Measurements from ENCODE around the gene LRRC32. TPM values are rescaled to one million over a fixed set of nuclear protein-coding genes. Genes with fewer than 3 reads are reported as not detected.

The LRRC32 gene
- total RNA-seq, 4 donors from 2014 or later: 22.7 to 37.6 (median 31.1) TPM

- Histone ChIP-seq H3K4me3 (no peak overlapping the region), H3K4me1 (peaks cover 0 to 24% (median 5%) of the 10 kb centered on the region in 3 donors), H3K27me3 (no peaks in the 10 kb centered on the region), H3K27ac (peak overlapping the region; percentile 10 to 81 (median 68)), H3K36me3 (no peaks in the 10 kb centered on the region), H3K9me3 (peaks cover 0 to 14% (median 0%) of the 10 kb centered on the region in 3 donors)
- 0 to 11% methylated on average over 2 to 3 of the region's 11 CpGs for WGBS, 2 donors (ENCODE audit: low coverage in 1 of 2)
- TF ChIP-seq CTCF (IDR thresholded peaks at IDR 0.05): peak in 1 of 4 experiments; percentile 26
- no peak for TF ChIP-seq POLR2A (IDR thresholded peaks at IDR 0.05)
- TF ChIP-seq POLR2AphosphoS5 (IDR thresholded peaks at IDR 0.05): peak; percentile 33
- no peak for TF ChIP-seq EP300 (IDR thresholded peaks at IDR 0.05)
- ATAC-seq: peak; percentile 77
Measured at GRCh38 chr11:76629853-76630599, 40.5 kb downstream of the LRRC32 start.

- ATAC-seq: peak; percentile 81
- WGBS, 2 donors (ENCODE audit: low coverage in 1 of 2): 80% methylated on average over 1 of the region's 10 CpGs; no CpG with 5 or more reads in 1 of the 2 donors
- Histone ChIP-seq H3K36me3 (no peaks in the 10 kb centered on the region), H3K4me3 (no peak overlapping the region), H3K4me1 (peaks cover 0 to 23% (median 5%) of the 10 kb centered on the region in 3 donors), H3K27me3 (no peaks in the 10 kb centered on the region), H3K9me3 (peaks cover 0 to 16% (median 0%) of the 10 kb centered on the region in 3 donors), H3K27ac (peak overlapping the region in 3 of 4 donors; percentile 70 to 81 (median 78))
- no peak for TF ChIP-seq CTCF (IDR thresholded peaks at IDR 0.05)
- peak in 1 of 2 donors; percentile 21 for TF ChIP-seq POLR2A (IDR thresholded peaks at IDR 0.05)
- no peak for TF ChIP-seq EP300 (IDR thresholded peaks at IDR 0.05)
- TF ChIP-seq POLR2AphosphoS5 (IDR thresholded peaks at IDR 0.05): peak; percentile 57
Measured at GRCh38 chr11:76629116-76629852, 41.3 kb downstream of the LRRC32 start.

- Histone ChIP-seq H3K27ac (peak overlapping the region in 3 of 4 donors; percentile 70 to 81 (median 78)), H3K4me3 (no peak overlapping the region), H3K4me1 (peaks cover 0 to 23% (median 5%) of the 10 kb centered on the region in 3 donors), H3K27me3 (no peaks in the 10 kb centered on the region), H3K9me3 (peaks cover 0 to 16% (median 0%) of the 10 kb centered on the region in 3 donors), H3K36me3 (no peaks in the 10 kb centered on the region)
- no peak for ATAC-seq
- 96 to 100% methylated on average over 2 to 6 of the region's 8 CpGs for WGBS, 2 donors (ENCODE audit: low coverage in 1 of 2)
- TF ChIP-seq POLR2AphosphoS5 (IDR thresholded peaks at IDR 0.05) (no peak), POLR2A (IDR thresholded peaks at IDR 0.05) (no peak), EP300 (IDR thresholded peaks at IDR 0.05) (no peak), CTCF (IDR thresholded peaks at IDR 0.05) (no peak)
Measured at GRCh38 chr11:76628408-76628947, 42.1 kb downstream of the LRRC32 start.

- 88 to 94% methylated on average over 6 to 7 of the region's 7 CpGs for WGBS, 2 donors (ENCODE audit: low coverage in 1 of 2)
- no peak overlapping the region for H3K27ac ChIP-seq
- TF ChIP-seq EP300 (IDR thresholded peaks at IDR 0.05): no peak
- no peak for TF ChIP-seq CTCF (IDR thresholded peaks at IDR 0.05)
- TF ChIP-seq POLR2AphosphoS5 (IDR thresholded peaks at IDR 0.05): no peak
- no peak for TF ChIP-seq POLR2A (IDR thresholded peaks at IDR 0.05)
Measured at GRCh38 chr11:76627606-76628005, 42.9 kb downstream of the LRRC32 start.

More at GRCh38 chr11:76627606-76628005, 42.9 kb downstream of the LRRC32 start:
- H3K9me3 ChIP-seq: peaks cover 0 to 16% (median 0%) of the 10 kb centered on the region in 3 donors
- no peaks in the 10 kb centered on the region for H3K27me3 ChIP-seq
- H3K36me3 ChIP-seq: no peaks in the 10 kb centered on the region
- H3K4me1 ChIP-seq: peaks cover 0 to 23% (median 5%) of the 10 kb centered on the region in 3 donors
- no peak overlapping the region for H3K4me3 ChIP-seq
- no peak for ATAC-seq
